Measurements from ENCODE around the gene ZNF45. TPM values are rescaled to one million over a fixed set of nuclear protein-coding genes. Genes with fewer than 3 reads are reported as not detected.

The ZNF45 gene
- 10 to 100 TPM in 2 of 3 donors, 1 to 10 TPM in 1; 9.8 to 15.9 (median 13.4) TPM for total RNA-seq
- long read RNA-seq, donor 1, partial matches to known transcripts = 0 of 6 reads
- long read RNA-seq, donor 1, other reads (novel, unspliced or antisense) = 5 of 6 reads
- long read RNA-seq, donor 2, partial matches to known transcripts = 0 of 1 reads
- long read RNA-seq, donor 2, other reads (novel, unspliced or antisense) = 1 of 1 reads

GRCh38 chr19:43934985-43935708 is at the start of gene ZNF45:
Gene ZNF45, minus strand, starts transcription at chr19:43935282. Its CDS starts 13,097 bp downstream, at chr19:43922185.
- H3K4me1 ChIP-seq (ENCODE audit: low read depth) = peaks cover 9% of the 10 kb centered on the region
- peak; percentile 89 to 95 (median 89) for DNase-seq
- TF ChIP-seq CTCF (IDR thresholded peaks at IDR 0.05) = no peak
- H3K36me3 ChIP-seq (ENCODE audit: low read depth) = no peaks in the 10 kb centered on the region
- H3K4me3 ChIP-seq = peak within 1 kb of the TSS; percentile 48
- H3K9me3 ChIP-seq = peaks cover 5% of the 10 kb centered on the region
- intact Hi-C loops (cut with DNase I, micrococcal nuclease) = no loop called here
- ATAC-seq = peak; percentile 100

- peaks cover 15% of the 10 kb centered on the region for H3K9me3 ChIP-seq
- H3K36me3 ChIP-seq (ENCODE audit: low read depth) = no peaks in the 10 kb centered on the region
- H3K4me3 ChIP-seq = peak overlapping the region; percentile 36
- TF ChIP-seq CTCF (IDR thresholded peaks at IDR 0.05) = no peak
- ATAC-seq (peak; percentile 29), DNase-seq (peak in 2 of 3 donors; percentile 34 to 45)
- intact Hi-C loops (cut with DNase I, micrococcal nuclease) = no loop called here
- no peaks in the 10 kb centered on the region for H3K4me1 ChIP-seq (ENCODE audit: low read depth)
These were observed 49.6 kb upstream of the ZNF45 start for GRCh38 chr19:43984687-43985000.

- ATAC-seq = peak; percentile 100
These were observed 49.0 kb upstream of the ZNF45 start, which contains the start of gene ZNF155 for GRCh38 chr19:43983912-43984686. Gene ZNF155, plus strand, starts transcription at chr19:43984188. Its CDS starts 4,356 bp downstream, at chr19:43988544.

DNA sequence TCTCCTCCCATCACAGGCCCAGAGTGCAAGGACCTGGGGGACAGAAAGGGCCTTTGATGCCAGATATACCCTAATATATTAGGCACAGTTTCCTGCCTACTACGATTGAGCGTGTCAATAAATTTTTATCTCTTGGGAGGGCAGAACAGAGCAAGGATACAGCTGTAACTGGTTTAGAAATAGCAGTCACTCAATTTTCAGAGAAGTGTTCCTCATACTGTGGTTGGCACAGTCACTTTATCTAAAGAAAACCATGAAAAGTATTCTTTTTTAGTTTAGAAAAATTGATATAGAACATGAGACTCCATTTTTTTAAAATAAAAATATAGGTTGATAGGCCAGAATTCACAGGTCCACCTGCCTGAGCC is 48.4 kb upstream of the ZNF45 start:
- Histone ChIP-seq H3K4me1 (ENCODE audit: low read depth) (no peaks in the 10 kb centered on the region), H3K9me3 (peaks cover 25% of the 10 kb centered on the region), H3K36me3 (ENCODE audit: low read depth) (no peaks in the 10 kb centered on the region), H3K4me3 (no peak overlapping the region)
- ATAC-seq (no peak), DNase-seq (no peak)
- intact Hi-C loops (cut with DNase I, micrococcal nuclease) = no loop called here
- no peak for TF ChIP-seq CTCF (IDR thresholded peaks at IDR 0.05)

More at GRCh38 chr19:43983912-43984686, 49.0 kb upstream of the ZNF45 start, which contains the start of gene ZNF155:
- peak; percentile 87 to 93 (median 90) for DNase-seq
- H3K9me3 ChIP-seq = peaks cover 20% of the 10 kb centered on the region
- H3K4me3 ChIP-seq = peak within 1 kb of the TSS; percentile 36
- no peak for TF ChIP-seq CTCF (IDR thresholded peaks at IDR 0.05)
- intact Hi-C loops (cut with DNase I, micrococcal nuclease) = no loop called here
- H3K36me3 ChIP-seq (ENCODE audit: low read depth) = no peaks in the 10 kb centered on the region
- no peaks in the 10 kb centered on the region for H3K4me1 ChIP-seq (ENCODE audit: low read depth)

- TF ChIP-seq CTCF (IDR thresholded peaks at IDR 0.05) = no peak
- intact Hi-C loops (cut with DNase I, micrococcal nuclease) = no loop called here
- DNase-seq = no peak
- Histone ChIP-seq H3K36me3 (ENCODE audit: low read depth) (no peaks in the 10 kb centered on the region), H3K9me3 (peaks cover 93% of the 10 kb centered on the region), H3K4me3 (no peak overlapping the region), H3K4me1 (ENCODE audit: low read depth) (no peaks in the 10 kb centered on the region)
- no peak for ATAC-seq
These were observed 41.6 kb upstream of the ZNF45 start for GRCh38 chr19:43976732-43977131.
